ENCODE results near the gene PLCL1.
"Not testable (repeated sequence)": the region's sequence is repeated elsewhere in the genome, so short reads cannot be mapped to it uniquely, and the experiment has no call there.

Gene PLCL1

DNA sequence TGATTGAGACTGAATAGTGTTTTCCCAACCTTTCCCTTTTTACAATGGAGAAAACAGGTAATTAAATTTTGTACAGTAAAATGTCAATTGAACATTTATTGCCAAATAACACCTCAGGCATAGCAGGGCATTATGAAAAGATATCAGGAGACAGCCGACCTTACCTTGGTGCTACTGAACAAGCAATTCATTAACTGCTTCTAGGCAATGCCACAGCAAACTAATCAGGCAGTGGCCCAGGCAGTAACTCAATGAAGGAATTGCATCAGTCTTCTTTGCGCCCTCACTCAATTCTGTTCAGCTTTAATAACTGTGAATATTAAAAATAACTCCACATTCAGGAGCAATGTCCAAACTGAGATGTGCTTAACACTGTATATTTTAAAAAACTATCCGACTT, 6.1 kb downstream of the PLCL1 start:
- DNase-seq, result no peak

DNA sequence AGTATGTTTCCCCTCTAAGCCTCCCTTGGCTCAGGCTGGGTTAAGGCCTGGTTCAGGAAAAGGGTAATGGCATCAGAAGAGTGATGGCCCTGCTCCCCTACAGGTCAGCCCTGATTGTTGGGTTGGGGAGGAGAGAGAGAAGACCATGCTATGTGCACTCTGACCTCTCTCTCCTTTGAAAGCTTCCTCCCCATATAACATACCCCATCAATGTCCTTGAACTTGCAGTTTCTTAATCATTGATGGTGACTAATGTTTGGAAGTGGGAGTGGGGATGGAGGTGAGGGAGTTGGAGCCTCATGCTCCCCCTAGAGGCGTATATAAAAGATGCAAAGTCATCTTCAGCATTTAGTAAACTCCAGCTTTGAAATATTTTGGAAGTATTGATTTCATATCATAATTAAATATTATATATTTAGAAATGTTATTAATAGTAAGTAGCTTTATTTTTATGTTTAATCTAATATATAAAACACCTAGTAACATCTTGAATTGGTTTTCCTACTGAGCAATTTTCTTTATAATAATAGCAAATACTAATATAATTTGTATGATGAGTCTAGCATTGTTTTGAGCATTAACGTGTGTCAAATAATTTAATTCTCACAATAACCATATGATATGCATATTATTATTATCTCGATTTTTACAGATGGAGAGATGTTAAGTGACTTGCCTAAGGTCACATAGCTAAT, 8.8 kb downstream of the PLCL1 start:
- DNase-seq, result no peak

DNA sequence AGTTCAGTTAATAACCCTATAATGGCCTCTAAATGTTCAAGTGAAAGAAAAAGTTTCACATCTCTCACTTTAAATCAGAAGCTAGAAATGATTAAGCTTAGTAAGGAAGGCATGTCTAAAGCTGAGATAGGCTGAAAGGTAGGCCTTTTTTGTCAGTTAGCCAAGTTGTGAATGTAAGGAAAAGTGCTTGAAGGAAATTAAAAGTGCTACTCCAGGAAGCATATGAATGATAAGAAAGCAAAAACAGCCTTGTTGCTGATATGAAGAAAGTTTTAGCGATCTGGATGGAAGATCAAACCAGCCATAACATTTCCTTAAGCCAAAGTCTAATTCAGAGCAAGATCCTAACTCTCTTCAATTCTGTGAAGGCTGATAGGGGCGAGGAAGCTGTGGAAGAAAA, 10.1 kb downstream of the PLCL1 start:
- no peak for DNase-seq

DNA sequence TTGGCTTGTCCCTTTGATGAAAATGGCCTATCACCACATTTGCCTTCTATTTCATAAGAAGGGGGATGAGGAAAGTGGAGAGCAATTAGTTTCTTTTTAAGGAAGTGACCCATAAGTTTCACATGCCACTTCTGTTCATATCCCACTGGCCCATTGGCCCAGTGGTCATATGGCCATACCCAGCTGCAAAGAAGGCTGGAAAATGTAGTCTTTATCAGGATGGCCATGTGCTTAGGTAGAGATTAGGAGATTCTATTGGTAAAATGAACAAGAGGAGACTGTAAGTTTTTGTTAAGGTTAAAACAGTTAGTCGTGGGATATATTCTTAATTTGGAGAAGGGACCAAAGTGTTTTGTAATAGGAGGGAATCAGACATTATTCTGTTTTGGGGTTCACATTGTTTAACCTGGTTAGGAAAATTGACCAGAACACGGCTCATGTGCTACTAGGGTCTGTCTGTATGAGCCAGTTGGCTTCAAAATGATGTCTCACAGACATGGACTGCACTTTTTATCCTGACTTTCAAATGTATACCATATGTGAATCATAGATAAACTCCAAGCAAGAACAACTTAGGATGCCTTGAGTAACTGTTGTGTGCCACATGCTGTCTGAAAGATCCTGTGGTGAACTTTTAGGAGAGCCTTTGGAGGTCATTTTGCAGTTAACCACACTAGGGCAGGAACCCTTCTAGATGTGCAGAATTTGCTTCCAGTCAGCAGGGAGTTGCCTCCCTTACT, 17.3 kb downstream of the PLCL1 start:
- no peak for DNase-seq

DNA sequence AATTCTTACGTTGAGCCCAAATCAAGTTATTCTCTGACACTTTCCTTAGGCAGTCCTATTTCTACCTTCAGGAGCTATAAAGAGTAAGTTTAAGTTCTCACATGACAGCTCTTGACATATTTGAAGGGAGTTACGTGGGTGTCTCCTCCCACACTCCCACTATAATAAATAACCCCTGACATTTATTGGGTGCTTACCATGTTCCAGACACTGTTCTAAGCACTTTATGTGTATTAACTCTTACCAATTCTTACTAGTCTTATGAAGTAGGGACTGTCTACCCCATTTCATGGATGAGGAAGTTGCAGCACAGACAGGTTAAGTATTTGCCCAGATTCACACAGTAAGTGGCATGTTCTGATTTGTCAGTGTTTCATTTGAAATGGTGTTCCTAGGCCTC, 17.9 kb downstream of the PLCL1 start:
- no peak for DNase-seq

GRCh38 chr2:197827618-197828017, 23.2 kb downstream of the PLCL1 start:
- no peak for DNase-seq

DNA sequence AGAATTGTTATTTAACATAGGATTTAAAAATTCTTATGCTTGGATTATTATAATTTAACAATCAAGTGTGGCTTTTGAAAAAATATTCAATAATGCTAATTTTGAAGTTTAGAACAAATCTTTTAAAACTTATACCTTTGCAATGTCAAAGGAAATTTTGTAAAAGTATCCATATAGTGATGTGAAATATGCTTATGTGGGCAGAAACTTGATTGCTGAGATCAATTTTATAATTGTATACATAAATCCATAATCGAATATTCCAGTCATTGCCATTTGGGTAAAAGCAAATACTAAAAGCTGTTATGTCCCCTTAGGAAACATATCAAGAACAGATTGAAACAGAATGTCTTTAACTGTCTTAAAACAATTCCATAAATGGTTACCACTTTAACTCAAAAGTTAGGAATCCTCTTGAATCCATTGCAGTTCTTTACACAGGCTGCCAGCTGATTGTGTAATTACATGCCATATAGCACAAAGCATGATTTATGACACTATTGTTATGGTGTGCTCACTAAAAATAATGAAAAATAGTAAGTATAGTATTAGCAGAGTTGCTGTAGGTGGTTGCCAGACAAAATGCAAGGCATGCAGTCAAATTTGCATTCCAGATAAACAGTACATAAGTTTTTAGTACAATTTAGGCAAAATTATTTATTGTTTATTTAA, 24.2 kb downstream of the PLCL1 start:
- DNase-seq, result no peak

DNA sequence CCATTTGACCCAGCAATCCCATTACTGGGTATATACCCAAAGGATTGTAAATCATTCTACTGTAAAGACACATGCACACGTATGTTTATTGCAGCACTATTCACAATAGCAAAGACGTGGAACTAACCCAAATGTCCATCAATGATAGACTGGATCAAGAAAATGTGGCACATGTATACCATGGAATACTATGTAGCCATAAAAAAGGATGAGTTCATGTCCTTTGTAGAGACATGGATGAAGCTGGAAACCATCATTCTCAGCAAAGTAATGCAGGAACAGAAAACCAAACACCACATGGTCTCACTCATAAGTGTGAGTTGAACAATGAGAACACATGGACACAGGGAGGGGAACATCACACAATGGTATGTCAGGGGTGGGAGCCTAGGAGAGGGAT, 30.4 kb downstream of the PLCL1 start:
- DNase-seq, result not testable (repeated sequence)

DNA sequence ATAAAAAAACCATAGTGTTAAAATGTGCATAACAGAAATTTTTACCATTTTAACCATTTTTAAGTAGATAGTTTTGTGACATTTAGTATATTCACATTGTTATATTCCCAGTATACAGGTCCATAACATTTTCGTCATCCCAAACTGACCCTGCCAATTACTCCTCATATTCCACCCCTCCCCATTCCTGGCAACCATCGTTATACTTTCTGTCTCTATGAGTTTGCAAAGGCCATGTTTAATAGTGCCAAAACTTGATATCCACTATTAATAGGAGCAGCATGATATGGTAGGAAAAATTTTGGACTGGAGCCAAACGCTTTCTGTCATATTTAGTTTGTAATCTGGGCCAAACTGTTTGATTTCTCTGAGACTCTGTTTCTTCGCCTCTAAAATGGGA, 30.9 kb downstream of the PLCL1 start:
- no peak for DNase-seq

- DNase-seq, result no peak
Observed at GRCh38 chr2:197838036-197838435, 33.6 kb downstream of the PLCL1 start.

DNA sequence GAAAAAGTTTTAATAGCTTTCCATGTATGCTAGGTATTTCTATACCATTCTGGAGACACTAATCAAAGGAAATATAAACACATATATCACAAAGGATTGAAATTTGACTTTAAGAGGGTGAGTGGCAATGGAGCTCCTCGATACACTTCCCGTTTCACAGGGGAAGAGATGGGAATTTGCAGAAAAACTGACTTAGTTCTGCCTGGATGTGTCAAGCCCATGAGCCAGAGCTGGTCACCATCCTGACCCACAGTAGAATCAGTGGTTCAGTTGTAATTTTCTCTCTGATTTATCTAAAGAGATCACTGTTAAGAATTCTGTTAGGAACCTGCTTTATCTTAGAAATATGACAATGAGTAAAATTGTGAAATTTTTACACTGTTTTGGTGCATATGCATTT, 34.2 kb downstream of the PLCL1 start:
- DNase-seq, result no peak

DNA sequence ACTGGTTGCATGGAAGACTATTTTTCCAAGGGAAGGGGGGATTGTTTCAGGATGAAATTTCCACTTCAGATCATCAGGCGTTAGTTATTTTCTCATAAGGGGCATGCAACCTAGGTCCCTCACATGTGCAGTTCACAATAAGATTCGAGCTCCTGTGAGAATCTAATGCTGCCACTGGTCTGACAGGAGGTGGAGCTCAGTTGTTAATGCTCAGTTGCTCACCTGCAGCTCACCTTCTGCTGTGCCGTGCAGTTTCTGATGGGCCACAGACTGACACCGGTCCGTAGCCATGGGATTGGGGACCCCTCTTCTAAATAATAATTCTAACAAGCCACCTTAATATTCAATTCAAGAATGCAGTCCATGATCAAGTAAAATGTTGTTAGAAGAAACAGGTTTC, 34.9 kb downstream of the PLCL1 start:
- no peak for DNase-seq

DNA sequence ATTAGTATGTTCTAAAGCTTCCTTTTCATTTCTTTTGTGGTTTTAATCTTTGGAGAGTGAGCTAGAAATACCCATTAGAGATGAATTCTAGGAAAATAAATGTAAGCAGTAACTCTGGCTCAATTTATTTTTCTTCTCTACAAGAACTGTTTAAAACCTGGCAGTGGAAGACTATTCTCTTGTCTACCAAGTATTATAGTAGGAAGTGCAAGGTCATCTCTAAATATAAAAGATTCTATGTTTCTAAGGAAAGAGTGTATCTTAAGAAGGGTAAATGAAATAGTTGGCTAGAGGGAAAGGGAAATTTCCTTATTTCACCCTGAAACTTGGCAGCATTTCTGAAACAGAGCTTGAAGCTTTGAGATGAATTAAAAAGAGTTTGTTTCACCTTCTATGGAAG, 35.5 kb downstream of the PLCL1 start:
- no peak for DNase-seq

DNA sequence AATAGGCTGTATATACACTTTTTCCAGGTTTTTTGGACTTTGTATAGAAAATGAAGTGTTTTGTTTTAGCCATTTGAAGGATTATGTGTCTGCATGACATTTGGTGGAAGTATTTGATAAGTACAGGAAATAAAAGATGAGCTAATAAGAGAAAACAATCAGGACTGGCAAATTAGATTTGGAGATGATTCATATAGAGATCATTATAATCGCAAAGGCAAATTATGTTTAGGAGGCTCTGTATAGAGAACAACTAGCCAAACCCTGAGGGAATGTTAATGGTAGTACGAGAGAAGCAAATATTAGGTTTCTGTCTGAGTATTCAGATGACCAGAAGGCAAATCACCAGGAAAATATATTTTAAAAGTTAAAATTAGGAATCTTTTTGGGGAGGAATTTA, 41.7 kb downstream of the PLCL1 start:
- no peak for DNase-seq

DNA sequence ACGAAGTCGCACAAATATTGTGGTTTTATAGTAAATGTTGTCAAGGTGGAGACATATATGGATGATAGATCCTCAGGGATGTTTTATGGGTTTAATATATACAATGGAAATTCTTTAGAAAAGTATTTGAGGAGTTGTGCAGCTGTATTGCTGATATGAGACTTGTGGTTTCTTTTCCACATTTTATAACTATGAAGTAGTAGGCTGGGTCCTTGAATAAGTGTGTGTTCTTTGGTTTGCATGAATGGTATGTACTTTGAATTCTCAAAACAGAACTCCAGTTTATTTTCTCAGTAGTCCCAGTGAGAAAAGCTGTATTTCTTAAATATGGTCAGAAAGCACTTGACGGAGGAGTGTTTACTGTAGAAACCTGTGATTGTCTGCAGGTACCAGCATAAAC, 42.4 kb downstream of the PLCL1 start:
- no peak for DNase-seq

- DNase-seq, result no peak
Observed at GRCh38 chr2:197847651-197848401, 43.4 kb downstream of the PLCL1 start.

GRCh38 chr2:197848602-197849001, 44.2 kb downstream of the PLCL1 start:
- no peak for DNase-seq

- no peak for DNase-seq
Observed at GRCh38 chr2:197850882-197851450, 46.6 kb downstream of the PLCL1 start.

GRCh38 chr2:197851451-197851850, 47.1 kb downstream of the PLCL1 start:
- DNase-seq, result no peak

GRCh38 chr2:197852108-197852507, 47.7 kb downstream of the PLCL1 start:
- no peak for DNase-seq

GRCh38 chr2:197853549-197853948, 49.2 kb downstream of the PLCL1 start:
- DNase-seq, result no peak

GRCh38 chr2:197857476-197858107, 53.2 kb downstream of the PLCL1 start:
- no peak for DNase-seq
